Loucy (cell line): ENCODE data around the gene TCF19.

Experiments
- H2AFZ ChIP-seq: fragments of 200-600 bp; sonication (generic); 2 replicates; pipeline ENCODE4 v1.6.0; 2016; ENCODE audit warnings: antibody characterized with exemption, mild to moderate bottlenecking, low read length, moderate library complexity
- H3F3A ChIP-seq: fragments of 200-600 bp; 2 replicates; pipeline ENCODE4 v1.6.0; 2016; ENCODE audit warnings: antibody characterized with exemption, low read depth, mild to moderate bottlenecking
- H3K27me3 ChIP-seq: fragments of 200-600 bp; sonication (generic); 2 replicates; pipeline ENCODE4 v1.6.1; 2014; ENCODE audit warnings: low read length, mild to moderate bottlenecking; ENCODE audit not compliant: insufficient read depth, poor library complexity, severe bottlenecking
- H3K36me3 ChIP-seq: fragments of 200-600 bp; sonication (generic); 2 replicates; pipeline ENCODE4 v1.6.1; 2016; ENCODE audit warnings: low read length; ENCODE audit not compliant: insufficient read depth
- H3K4me1 ChIP-seq: fragments of 200-600 bp; sonication (generic); 2 replicates; pipeline ENCODE4 v1.5.1; 2014; ENCODE audit warnings: low read length, mild to moderate bottlenecking; ENCODE audit not compliant: insufficient read depth, poor library complexity, severe bottlenecking
- H3K4me2 ChIP-seq: fragments of 200-600 bp; sonication (generic); 2 replicates; pipeline ENCODE4 v1.6.0; 2014; ENCODE audit warnings: antibody characterized with exemption, low read length, low read depth, mild to moderate bottlenecking; ENCODE audit not compliant: poor library complexity, severe bottlenecking
- H3K4me3 ChIP-seq: fragments of 200-600 bp; sonication (generic); 2 replicates; pipeline ENCODE4 v1.5.1; 2014; ENCODE audit warnings: low read length, mild to moderate bottlenecking, mixed read lengths; ENCODE audit not compliant: poor library complexity, severe bottlenecking
- H3K79me2 ChIP-seq: fragments of 200-600 bp; sonication (generic); 2 replicates; pipeline ENCODE4 v1.6.1; 2014; ENCODE audit warnings: low read length; ENCODE audit not compliant: insufficient read depth
- H3K9ac ChIP-seq: fragments of 200-600 bp; sonication (generic); 2 replicates; pipeline ENCODE4 v1.6.0; 2014; ENCODE audit warnings: mild to moderate bottlenecking, low read depth, low read length, moderate library complexity; ENCODE audit not compliant: poor library complexity, severe bottlenecking
- H3K9me2 ChIP-seq: fragments of 200-600 bp; sonication (generic); replicated peaks from 2 replicates; pipeline ENCODE4 v1.6.1; 2016; ENCODE audit warnings: low read depth, low read length, mixed read lengths
- H3K9me3 ChIP-seq: fragments of 200-600 bp; sonication (generic); 2 replicates; pipeline ENCODE4 v1.6.1; 2014; ENCODE audit warnings: mild to moderate bottlenecking, antibody characterized with exemption, low read length, low read depth; ENCODE audit not compliant: insufficient read depth
- H4K20me1 ChIP-seq: fragments of 200-600 bp; sonication (generic); 2 replicates; pipeline ENCODE4 v1.6.0; 2014; ENCODE audit warnings: antibody characterized with exemption, low read length, mild to moderate bottlenecking; ENCODE audit not compliant: insufficient read depth, poor library complexity, severe bottlenecking
- CTCF ChIP-seq: fragments of 200-600 bp; sonication (generic); conservative IDR thresholded peaks from 2 replicates; pipeline ENCODE4 v1.5.1; 2014; ENCODE audit warnings: mild to moderate bottlenecking, antibody characterized with exemption, low read length
- EZH2phosphoT487 ChIP-seq: fragments of 200-600 bp; IDR thresholded peaks from 2 replicates; pipeline ENCODE4 v1.6.1; 2018; ENCODE audit warnings: antibody characterized with exemption, mild to moderate bottlenecking, moderate library complexity, borderline replicate concordance

The TCF19 gene

DNA sequence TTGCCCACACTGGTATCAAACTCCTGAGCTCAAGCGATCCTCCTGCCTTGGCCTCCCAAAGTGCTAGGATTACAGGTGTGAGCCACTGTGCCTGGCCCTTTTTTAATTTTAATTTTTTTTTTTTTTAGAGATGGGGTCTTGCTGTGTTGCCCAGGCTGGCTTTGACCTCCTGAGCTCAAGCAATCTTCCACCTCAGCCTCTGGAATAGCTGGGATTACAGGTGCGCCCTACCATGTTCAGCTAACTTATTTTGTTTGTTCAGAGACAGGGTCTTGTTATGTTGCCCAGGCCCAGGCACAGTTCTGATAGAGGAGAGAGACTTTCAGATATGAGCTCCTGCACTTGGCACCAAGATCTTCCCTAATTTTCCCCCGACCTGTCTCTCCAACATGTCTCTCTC, 27.6 kb upstream of the TCF19 start:
- Histone ChIP-seq H3K9ac (no peak overlapping the region), H3K4me2 (no peak overlapping the region), H3K36me3 (no peaks in the 10 kb centered on the region), H3K9me3 (no peaks in the 10 kb centered on the region), H3K79me2 (no peaks in the 10 kb centered on the region), H3K4me1 (peaks cover 3% of the 10 kb centered on the region), H2AFZ (no peak overlapping the region), H4K20me1 (no peaks in the 10 kb centered on the region), H3K4me3 (no peak overlapping the region), H3K9me2 (no peaks in the 10 kb centered on the region), H3F3A (no peaks in the 10 kb centered on the region), H3K27me3 (no peaks in the 10 kb centered on the region)
- TF ChIP-seq EZH2phosphoT487, result no peak
- no peak for TF ChIP-seq CTCF

- H3K9me2 ChIP-seq, result no peaks in the 10 kb centered on the region
- no peaks in the 10 kb centered on the region for H3K79me2 ChIP-seq
- no peaks in the 10 kb centered on the region for H3K9me3 ChIP-seq
- TF ChIP-seq EZH2phosphoT487, result no peak
- no peak for TF ChIP-seq CTCF
- H3K4me2 ChIP-seq, result no peak overlapping the region
- H3K4me1 ChIP-seq, result peaks cover 3% of the 10 kb centered on the region
- no peaks in the 10 kb centered on the region for H3F3A ChIP-seq
- H3K9ac ChIP-seq, result no peak overlapping the region
- no peak overlapping the region for H3K4me3 ChIP-seq
- H4K20me1 ChIP-seq, result no peaks in the 10 kb centered on the region
- no peak overlapping the region for H2AFZ ChIP-seq
- no peaks in the 10 kb centered on the region for H3K36me3 ChIP-seq
- no peaks in the 10 kb centered on the region for H3K27me3 ChIP-seq
Measured at GRCh38 chr6:31131595-31131994, 26.8 kb upstream of the TCF19 start.

DNA sequence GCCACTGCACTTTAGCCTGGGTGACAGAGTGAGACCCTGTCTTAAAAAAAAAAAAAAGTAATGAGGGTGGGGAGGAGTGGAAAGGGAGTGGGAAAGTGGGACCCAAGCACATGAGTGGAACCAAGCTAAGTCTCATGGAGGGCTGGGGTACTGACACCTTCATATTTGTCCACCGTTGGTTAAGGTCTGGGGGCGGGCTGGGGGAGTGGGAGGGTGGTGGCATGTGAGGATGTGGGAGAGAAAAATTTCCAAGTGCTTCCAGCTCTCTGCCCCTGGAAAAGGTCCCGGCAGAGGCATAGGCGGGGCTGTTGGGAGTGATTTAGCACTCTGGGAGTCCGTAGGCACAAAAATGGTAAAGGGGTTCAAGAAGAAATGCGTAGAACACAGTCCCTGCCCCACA, 25.6 kb upstream of the TCF19 start:
- no peaks in the 10 kb centered on the region for H3K9me3 ChIP-seq
- H2AFZ ChIP-seq, result no peak overlapping the region
- no peaks in the 10 kb centered on the region for H3K27me3 ChIP-seq
- H3K4me3 ChIP-seq, result no peak overlapping the region
- H3K79me2 ChIP-seq, result no peaks in the 10 kb centered on the region
- H3K4me2 ChIP-seq, result no peak overlapping the region
- H4K20me1 ChIP-seq, result no peaks in the 10 kb centered on the region
- peaks cover 3% of the 10 kb centered on the region for H3K4me1 ChIP-seq
- TF ChIP-seq EZH2phosphoT487, result no peak
- no peaks in the 10 kb centered on the region for H3F3A ChIP-seq
- no peaks in the 10 kb centered on the region for H3K36me3 ChIP-seq
- no peak overlapping the region for H3K9ac ChIP-seq
- H3K9me2 ChIP-seq, result no peaks in the 10 kb centered on the region

DNA sequence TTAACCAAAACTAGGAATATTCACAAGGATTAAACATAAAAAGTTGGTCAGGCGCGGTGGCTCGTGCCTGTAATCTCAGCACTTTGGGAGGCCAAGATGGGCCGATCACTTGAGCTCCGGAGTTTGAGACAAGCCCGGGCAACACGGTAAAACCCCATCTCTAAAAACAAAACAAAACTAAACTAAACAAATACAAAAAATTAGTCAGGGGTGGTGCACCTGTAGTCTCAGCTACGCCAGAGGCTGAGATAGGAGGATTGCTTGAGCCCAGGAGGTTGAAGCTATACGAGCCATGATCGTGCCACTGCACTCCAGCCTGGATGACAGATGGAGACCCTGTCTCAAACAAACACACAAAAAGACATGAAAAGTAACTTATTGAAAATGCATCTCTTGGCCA, 22.7 kb upstream of the TCF19 start:
- no peaks in the 10 kb centered on the region for H3F3A ChIP-seq
- H3K9ac ChIP-seq, result no peak overlapping the region
- H4K20me1 ChIP-seq, result no peaks in the 10 kb centered on the region
- H3K36me3 ChIP-seq, result no peaks in the 10 kb centered on the region
- H3K4me2 ChIP-seq, result no peak overlapping the region
- no peak overlapping the region for H2AFZ ChIP-seq
- no peaks in the 10 kb centered on the region for H3K27me3 ChIP-seq
- H3K4me3 ChIP-seq, result no peak overlapping the region
- TF ChIP-seq EZH2phosphoT487 (no peak), CTCF (no peak)
- H3K9me3 ChIP-seq, result no peaks in the 10 kb centered on the region
- H3K4me1 ChIP-seq, result peaks cover 3% of the 10 kb centered on the region
- no peaks in the 10 kb centered on the region for H3K9me2 ChIP-seq
- no peaks in the 10 kb centered on the region for H3K79me2 ChIP-seq
